AG20443 (cell line): ENCODE measurements around the gene CLEC16A.
"Not testable (repeated sequence)": the region's sequence is repeated elsewhere in the genome, so short reads cannot be mapped to it uniquely, and the experiment has no call there.

Experiments
- DNase-seq: peaks from one replicate; pipeline ENCODE4 v3.0.0; 2012; ENCODE audit warnings: low spot score, mixed read lengths

CLEC16A gene

GRCh38 chr16:10923650-10924214 lies 20.6 kb upstream of the CLEC16A start:
- peak; percentile 48 for DNase-seq

GRCh38 chr16:10925285-10925684 lies 19.1 kb upstream of the CLEC16A start:
- not testable (repeated sequence) for DNase-seq

- no peak for DNase-seq
Observed at GRCh38 chr16:10926094-10926493, 18.3 kb upstream of the CLEC16A start.

- no peak for DNase-seq
Observed at GRCh38 chr16:10926867-10927266, 17.5 kb upstream of the CLEC16A start.

- no peak for DNase-seq
Observed at GRCh38 chr16:10927497-10928112, 16.8 kb upstream of the CLEC16A start.

- DNase-seq = not testable (repeated sequence)
Observed at GRCh38 chr16:10929097-10929496, 15.3 kb upstream of the CLEC16A start.

GRCh38 chr16:10929853-10930754 lies 14.3 kb upstream of the CLEC16A start:
- DNase-seq = no peak

- DNase-seq = no peak
Observed at GRCh38 chr16:10930755-10931093, 13.6 kb upstream of the CLEC16A start.

- DNase-seq = no peak
Observed at GRCh38 chr16:10931134-10931533, 13.2 kb upstream of the CLEC16A start.

- no peak for DNase-seq
Observed at GRCh38 chr16:10931977-10932632, 12.3 kb upstream of the CLEC16A start.

- no peak for DNase-seq
Observed at GRCh38 chr16:10932959-10933710, 11.2 kb upstream of the CLEC16A start.

- no peak for DNase-seq
Observed at GRCh38 chr16:10933865-10934264, 10.5 kb upstream of the CLEC16A start.

GRCh38 chr16:10934325-10935107 lies 9.8 kb upstream of the CLEC16A start:
- DNase-seq = no peak

GRCh38 chr16:10935226-10935915 lies 9.0 kb upstream of the CLEC16A start:
- no peak for DNase-seq

- DNase-seq = no peak
Observed at GRCh38 chr16:10936272-10936984, 7.9 kb upstream of the CLEC16A start.

- DNase-seq = no peak
Observed at GRCh38 chr16:10937068-10937859, 7.1 kb upstream of the CLEC16A start.

- no peak for DNase-seq
Observed at GRCh38 chr16:10938321-10938720, 6.0 kb upstream of the CLEC16A start.

GRCh38 chr16:10938796-10939648 lies 5.3 kb upstream of the CLEC16A start:
- no peak for DNase-seq
